ENCODE data around the gene HID1. TPM values are rescaled to one million over a fixed set of nuclear protein-coding genes. Genes with fewer than 3 reads are reported as not detected.
A peak's percentile ranks its signal among the peaks of the same experiment; 100 is the strongest.

Gene HID1
- polyA plus RNA-seq, 2 of the 4 experiments (the other 2 are of a cell fraction) = 5.2 to 11.7 TPM

- no peak overlapping the region for H3K27ac ChIP-seq
- FAIRE-seq (no peak), ATAC-seq (no peak), DNase-seq (ENCODE audit: low read depth in 1 of 2, low spot score in 1 of 2) (no peak)
- CTCF ChIA-PET = interaction anchor here (0.7 to 19.2 kb wide), 13 partner anchors 9 to 159 kb away, joined by 3 to 404 read pairs (median 4); partner anchors contain the start of genes CDR2L, HID1, NT5C and OTOP2
- H3K4me1 ChIP-seq = no peaks in the 10 kb centered on the region
- no peak overlapping the region for H3K4me2 ChIP-seq
- TF ChIP-seq MAX (IDR thresholded peaks at IDR 0.05) = no peak
- no peak for TF ChIP-seq KDM1A (IDR thresholded peaks at IDR 0.05; ENCODE audit: low read depth)
- no peak for TF ChIP-seq HOXB13 (CRISPR knock-in tag; IDR thresholded peaks at IDR 0.05; ENCODE audit: low read depth)
- no peak for TF ChIP-seq GATA3 (IDR thresholded peaks at IDR 0.05; ENCODE audit: borderline replicate concordance)
- TF ChIP-seq BCL3 (IDR thresholded peaks at IDR 0.05) = no peak
- TF ChIP-seq POLR2A (IDR thresholded peaks at IDR 0.05; ENCODE audit: low read length) = no peak
- no peak for TF ChIP-seq RARB (CRISPR knock-in tag; IDR thresholded peaks at IDR 0.05)
- POLR2A ChIA-PET = interaction anchor here (1.2 kb wide), 1 partner anchor 32 kb away, joined by 4 read pairs; the partner anchor contains the start of gene CDR2L
- 97% methylated on average over 3 of the region's 3 CpGs for WGBS (ENCODE audit: missing lambda C conversion rate)
- no peak overlapping the region for H3K4me3 ChIP-seq
- H3K9me3 ChIP-seq = no peaks in the 10 kb centered on the region
Measured at GRCh38 chr17:75019710-75020109, 47.2 kb upstream of the HID1 start.

GRCh38 chr17:75019146-75019545, 46.6 kb upstream of the HID1 start:
- DNase-seq (ENCODE audit: low read depth in 1 of 2, low spot score in 1 of 2) = no peak
- Histone ChIP-seq H3K9me3 (no peaks in the 10 kb centered on the region), H3K4me3 (no peak overlapping the region), H3K4me1 (no peaks in the 10 kb centered on the region; the same call in 2 of the 3 replicates), H3K27ac (no peak overlapping the region), H3K4me2 (no peak overlapping the region)
- CTCF ChIA-PET = interaction anchor here (0.7 to 19.2 kb wide), 14 partner anchors 8 to 158 kb away, joined by 3 to 404 read pairs (median 4); partner anchors contain the start of genes CDR2L, HID1, NT5C and OTOP2
- POLR2A ChIA-PET = interaction anchor here (1.1 to 1.2 kb wide), 2 partner anchors 13 to 32 kb away, joined by 3 to 4 read pairs; partner anchors contain the start of gene CDR2L
- peak; percentile 15 to 44; a peak in 2 of 6 replicates for ATAC-seq
- WGBS (ENCODE audit: missing lambda C conversion rate) = 92% methylated on average over 5 of the region's 5 CpGs
- TF ChIP-seq JUN (IDR thresholded peaks at IDR 0.05) = no peak
- TF ChIP-seq RAD21 (conservative IDR thresholded peaks at IDR 0.05 in 1 of 2, IDR thresholded peaks at IDR 0.05 in 1 of 2) = no peak
- TF ChIP-seq HDAC2 (IDR thresholded peaks at IDR 0.05) = no peak
- no peak for TF ChIP-seq USF2 (IDR thresholded peaks at IDR 0.05)
- no peak for TF ChIP-seq FOXS1 (CRISPR knock-in tag; IDR thresholded peaks at IDR 0.05)
- no peak for TF ChIP-seq CBX8 (IDR thresholded peaks at IDR 0.05)
- no peak for TF ChIP-seq PBX3 (IDR thresholded peaks at IDR 0.05)
- no peak for TF ChIP-seq CHD2 (IDR thresholded peaks at IDR 0.05; ENCODE audit: low read length, partially characterized antibody)
- no peak for TF ChIP-seq EHF (CRISPR knock-in tag; IDR thresholded peaks at IDR 0.05)
- TF ChIP-seq CHD4 (IDR thresholded peaks at IDR 0.05; ENCODE audit: borderline replicate concordance) = no peak
- no peak for FAIRE-seq

- Histone ChIP-seq H3K4me1 (peaks cover 18% of the 10 kb centered on the region), H3K4me2 (peak overlapping the region; percentile 96), H3K9me3 (no peaks in the 10 kb centered on the region), H3K4me3 (peak overlapping the region; percentile 76), H3K27ac (peak overlapping the region; percentile 85 to 92)
- ChIA-PET POLR2A (interaction anchor here (0.7 to 4.0 kb wide), 23 partner anchors 9 to 843 kb away, joined by 3 to 107 read pairs (median 7); partner anchors contain the start of genes ATP5PD, CDR2L, FDXR and HID1), CTCF (interaction anchor here (0.7 to 19.2 kb wide), 24 partner anchors 11 to 222 kb away, joined by 3 to 404 read pairs (median 6); partner anchors contain the start of genes CDR2L, HID1, NT5C and OTOP2)
- DNase-seq (ENCODE audit: low read depth in 1 of 2, low spot score in 1 of 2) = no peak
- peak in 1 of 2 experiments; percentile 4; a peak in 2 of 6 replicates for ATAC-seq
- TF ChIP-seq NFE2L2 (conservative IDR thresholded peaks at IDR 0.05; ENCODE audit: low read length) = no peak
- TF ChIP-seq POLR2A (IDR thresholded peaks at IDR 0.05; ENCODE audit: low read length) = no peak
- TF ChIP-seq HEYL (CRISPR knock-in tag; IDR thresholded peaks at IDR 0.05) = no peak
- TF ChIP-seq NR3C1 (IDR thresholded peaks at IDR 0.05) = no peak
- no peak for TF ChIP-seq ELK1 (IDR thresholded peaks at IDR 0.05; ENCODE audit: low read depth, low read length)
- no peak for FAIRE-seq
- 1% methylated on average over 10 of the region's 10 CpGs for WGBS (ENCODE audit: missing lambda C conversion rate)
Measured at GRCh38 chr17:75013092-75013559, 40.6 kb upstream of the HID1 start.

All from A549 (cell line).